Fibroblast of mammary gland (primary cell): ENCODE data around the gene IDH3B.

ENCODE experiments used
- DNase-seq: peaks from one replicate; pipeline ENCODE4 v3.0.0-alpha.2; 2010; ENCODE audit warnings: low read depth
- H3K4me3 ChIP-seq: 2 replicates; pipeline ENCODE4 v1.5.1; 2011; ENCODE audit warnings: low read depth, mild to moderate bottlenecking, low read length, moderate library complexity; ENCODE audit not compliant: control insufficient read depth
- CTCF ChIP-seq: conservative IDR thresholded peaks from 2 replicates; pipeline ENCODE4 v1.5.1; 2011; ENCODE audit warnings: low read depth, low read length, inconsistent platforms; ENCODE audit not compliant: control insufficient read depth, insufficient read depth

Gene IDH3B

GRCh38 chr20:2706688-2707352, 42.8 kb upstream of the IDH3B start:
- TF ChIP-seq CTCF = no peak
- no peak overlapping the region for H3K4me3 ChIP-seq
- DNase-seq = no peak

GRCh38 chr20:2705931-2706645, 42.1 kb upstream of the IDH3B start:
- TF ChIP-seq CTCF = no peak
- no peak for DNase-seq
- no peak overlapping the region for H3K4me3 ChIP-seq

- H3K4me3 ChIP-seq = no peak overlapping the region
- TF ChIP-seq CTCF = no peak
- no peak for DNase-seq
Measured at GRCh38 chr20:2703716-2704475, 39.9 kb upstream of the IDH3B start.

GRCh38 chr20:2701671-2702081, 37.7 kb upstream of the IDH3B start:
- TF ChIP-seq CTCF = no peak
- H3K4me3 ChIP-seq = no peak overlapping the region
- no peak for DNase-seq

GRCh38 chr20:2700913-2701620, 37.1 kb upstream of the IDH3B start:
- no peak for DNase-seq
- no peak overlapping the region for H3K4me3 ChIP-seq
- no peak for TF ChIP-seq CTCF

- no peak overlapping the region for H3K4me3 ChIP-seq
- no peak for TF ChIP-seq CTCF
- DNase-seq = no peak
Measured at GRCh38 chr20:2699775-2700413, 35.9 kb upstream of the IDH3B start.
